ENCODE data around the gene NALF2.

DNA sequence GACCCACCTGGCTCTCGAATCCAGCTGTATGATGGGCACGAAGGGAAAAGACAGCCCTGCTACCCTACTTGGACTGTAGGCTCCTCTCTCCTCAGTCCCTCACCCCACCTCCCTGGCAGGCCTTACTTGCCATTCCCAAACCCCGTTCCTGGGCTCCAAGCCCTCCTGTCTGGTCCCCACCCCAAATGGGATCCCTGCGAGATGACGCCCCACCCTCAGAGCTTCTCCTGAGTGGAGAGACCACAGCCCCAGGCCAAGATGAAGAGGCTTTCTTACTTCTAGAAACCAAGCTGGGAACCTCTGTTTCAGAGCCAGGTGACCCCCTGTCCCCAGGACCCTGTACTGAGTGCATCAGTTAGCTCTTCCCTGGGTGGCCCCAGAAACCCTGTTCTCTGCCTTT lies 4.5 kb downstream of the NALF2 start:
- TF ChIP-seq, protein P1, sequence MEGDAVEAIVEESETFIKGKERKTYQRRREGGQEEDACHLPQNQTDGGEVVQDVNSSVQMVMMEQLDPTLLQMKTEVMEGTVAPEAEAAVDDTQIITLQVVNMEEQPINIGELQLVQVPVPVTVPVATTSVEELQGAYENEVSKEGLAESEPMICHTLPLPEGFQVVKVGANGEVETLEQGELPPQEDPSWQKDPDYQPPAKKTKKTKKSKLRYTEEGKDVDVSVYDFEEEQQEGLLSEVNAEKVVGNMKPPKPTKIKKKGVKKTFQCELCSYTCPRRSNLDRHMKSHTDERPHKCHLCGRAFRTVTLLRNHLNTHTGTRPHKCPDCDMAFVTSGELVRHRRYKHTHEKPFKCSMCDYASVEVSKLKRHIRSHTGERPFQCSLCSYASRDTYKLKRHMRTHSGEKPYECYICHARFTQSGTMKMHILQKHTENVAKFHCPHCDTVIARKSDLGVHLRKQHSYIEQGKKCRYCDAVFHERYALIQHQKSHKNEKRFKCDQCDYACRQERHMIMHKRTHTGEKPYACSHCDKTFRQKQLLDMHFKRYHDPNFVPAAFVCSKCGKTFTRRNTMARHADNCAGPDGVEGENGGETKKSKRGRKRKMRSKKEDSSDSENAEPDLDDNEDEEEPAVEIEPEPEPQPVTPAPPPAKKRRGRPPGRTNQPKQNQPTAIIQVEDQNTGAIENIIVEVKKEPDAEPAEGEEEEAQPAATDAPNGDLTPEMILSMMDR (IDR thresholded peaks at IDR 0.05) = no peak
- no peak for TF ChIP-seq POLR2A (IDR thresholded peaks at IDR 0.05)
